HepG2 (cell line): ENCODE results near the gene ZNF593OS. TPM values are rescaled to one million over a fixed set of nuclear protein-coding genes. Genes with fewer than 3 reads are reported as not detected.

ENCODE experiments used
- HCFC1 ChIP-seq: fragments of 150-350 bp; IDR thresholded peaks from 2 replicates; pipeline ENCODE4 v1.6.1; 2014; ENCODE audit warnings: low read depth, low read length
- HNF4A ChIP-seq: sonication (generic); formaldehyde crosslinking; IDR thresholded peaks from 2 replicates; pipeline ENCODE4 v1.4.0; 2020; ENCODE audit warnings: missing genetic modification reagents
- MXD1 ChIP-seq: sonication (generic); formaldehyde crosslinking; IDR thresholded peaks from 2 replicates; pipeline ENCODE4 v1.4.0; 2020; ENCODE audit warnings: mild to moderate bottlenecking, missing genetic modification reagents
- NFATC3 ChIP-seq: sonication (generic); formaldehyde crosslinking; IDR thresholded peaks from 2 replicates; pipeline ENCODE4 v1.5.1; 2020; ENCODE audit warnings: mild to moderate bottlenecking, missing genetic modification reagents
- NONO ChIP-seq, 2 experiments: fragments of 450-650 bp in 1 of 2; sonication (generic) in 1 of 2; formaldehyde crosslinking in 1 of 2; IDR thresholded peaks in 1 of 2; conservative IDR thresholded peaks in 1 of 2; 2 replicates each; pipeline versions ENCODE4 v1.6.1 to v1.8.0; 2017 to 2022; ENCODE audit warnings: mild to moderate bottlenecking in 1 of 2, missing genetic modification reagents in 1 of 2, moderate library complexity in 1 of 2
- NPAS2 ChIP-seq: sonication (generic); formaldehyde crosslinking; IDR thresholded peaks from 2 replicates; pipeline ENCODE4 v1.8.0; 2022; ENCODE audit warnings: mild to moderate bottlenecking, missing genetic modification reagents, borderline replicate concordance
- SMC3 ChIP-seq: IDR thresholded peaks from 2 replicates; pipeline ENCODE4 v1.6.1; 2011; ENCODE audit warnings: low read length, improper control_type of control experiment
- SRSF1 ChIP-seq: fragments of 200-400 bp; formaldehyde crosslinking; optimal IDR thresholded peaks from 2 replicates; pipeline ENCODE3; 2017; ENCODE audit warnings: mild to moderate bottlenecking, low read depth, low read length, moderate library complexity
- ZFP82 ChIP-seq: sonication (generic); formaldehyde crosslinking; IDR thresholded peaks from 2 replicates; pipeline ENCODE4 v1.5.1; 2020; ENCODE audit warnings: mild to moderate bottlenecking, missing genetic modification reagents, borderline replicate concordance
- ZKSCAN5 ChIP-seq: sonication (generic); formaldehyde crosslinking; IDR thresholded peaks from 2 replicates; pipeline ENCODE4 v1.5.1; 2020; ENCODE audit warnings: mild to moderate bottlenecking, missing genetic modification reagents
- ZNF318 ChIP-seq: sonication (generic); formaldehyde crosslinking; IDR thresholded peaks from 2 replicates; pipeline ENCODE4 v1.4.0; 2020; ENCODE audit warnings: mild to moderate bottlenecking, missing genetic modification reagents
- ZNF660 ChIP-seq: sonication (generic); formaldehyde crosslinking; IDR thresholded peaks from 2 replicates; pipeline ENCODE4 v1.5.1; 2020; ENCODE audit warnings: mild to moderate bottlenecking, low read depth, missing genetic modification reagents, borderline replicate concordance
- ZNF691 ChIP-seq: sonication (generic); formaldehyde crosslinking; IDR thresholded peaks from 2 replicates; pipeline ENCODE4 v1.4.0; 2020; ENCODE audit warnings: missing genetic modification reagents, low read depth, mild to moderate bottlenecking, borderline replicate concordance
- ZUFSP ChIP-seq: sonication (generic); formaldehyde crosslinking; IDR thresholded peaks from 2 replicates; pipeline ENCODE4 v1.9.0; 2021; ENCODE audit warnings: missing genetic modification reagents, mild to moderate bottlenecking, borderline replicate concordance
- polyA plus RNA-seq, 8 experiments: library from polyadenylated mRNA; depleted of rRNA in 3 of 8; stranded (reverse) in 7 of 8; unstranded in 1 of 8; fragments of >200 nt; fragmentation: Illumina TruSeq in 4 of 8; extraction: Trizol in 4 of 8; gene quantifications; 2 replicates each; pipeline versions ENCODE4 v1.2.1 to v1.2.3, GENCODE V29; 2011 to 2016; ENCODE audit warnings: low read depth in 4 of 8, missing spikeins in 1 of 8, mixed read lengths in 1 of 8; ENCODE audit not compliant: insufficient read depth in 1 of 8
- total RNA-seq, 5 experiments: library from RNA; depleted of rRNA; stranded (reverse); fragments of >200 nt; fragmentation: Illumina TruSeq; extraction: Trizol; gene quantifications; 2 replicates each; pipeline ENCODE4 v1.2.3, GENCODE V29; 2016; ENCODE audit warnings: low read depth in 1 of 5

Gene ZNF593OS
- total and polyA plus RNA-seq, 2 of the 13 experiments (the other 11 are each of a cell fraction or from before 2014, with no cell fraction given): not detected

GRCh38 chr1:26169669-26170471 is 1.8 kb downstream of the ZNF593OS start, which contains the start of gene ZNF593 (continued):
- TF ChIP-seq ZNF318 (CRISPR knock-in tag) (no peak), ZNF660 (no peak), NONO (IDR thresholded peaks at IDR 0.05) (no peak), NONO (CRISPR knock-in tag; conservative IDR thresholded peaks at IDR 0.05) (peak; percentile 97), MXD1 (CRISPR knock-in tag) (peak; percentile 100), HNF4A (CRISPR knock-in tag) (peak; percentile 56), ZNF691 (CRISPR knock-in tag) (peak; percentile 92; the same call in 1 of the 2 replicates), HCFC1 (no peak), ZFP82 (no peak), ZUFSP (CRISPR knock-in tag) (no peak), SRSF1 (no peak), ZKSCAN5 (peak; percentile 76; the same call in 1 of the 2 replicates), NFATC3 (CRISPR knock-in tag) (peak; percentile 86; the same call in 1 of the 2 replicates), SMC3 (no peak; the same call in 1 of the 2 replicates), NPAS2 (no peak)
